K562 (cell line): ENCODE results near the gene ERAP2. TPM values are rescaled to one million over a fixed set of nuclear protein-coding genes. Genes with fewer than 3 reads are reported as not detected.

Experiments
- CBX2 ChIP-seq: fragments of 200-600 bp; sonication (generic); IDR thresholded peaks from one replicate; pipeline ENCODE4 v1.6.1; 2012; ENCODE audit warnings: mild to moderate bottlenecking, low read length, inconsistent platforms; ENCODE audit not compliant: insufficient read depth, poor library complexity, severe bottlenecking
- CCNT2 ChIP-seq: IDR thresholded peaks from 2 replicates; pipeline ENCODE4 v1.6.1; 2011; ENCODE audit warnings: borderline replicate concordance, low read depth, mild to moderate bottlenecking, moderate library complexity, mixed read lengths, low read length; ENCODE audit not compliant: insufficient read length; ENCODE audit errors: extremely low read depth
- CREM ChIP-seq: IDR thresholded peaks from 2 replicates; pipeline ENCODE4 v1.6.1; 2014; ENCODE audit warnings: antibody characterized with exemption, low read depth
- HDAC2 ChIP-seq: fragments of 450-650 bp; IDR thresholded peaks from 2 replicates; pipeline ENCODE4 v1.6.1; 2016; ENCODE audit warnings: mild to moderate bottlenecking
- HNRNPH1 ChIP-seq: fragments of 200-400 bp; formaldehyde crosslinking; optimal IDR thresholded peaks from 2 replicates; pipeline ENCODE3; 2017; ENCODE audit warnings: low read depth, mild to moderate bottlenecking, low read length, moderate library complexity
- LEF1 ChIP-seq: fragments of 450-650 bp; IDR thresholded peaks from 2 replicates; pipeline ENCODE4 v1.6.1; 2016; ENCODE audit warnings: mild to moderate bottlenecking
- MAFF ChIP-seq: IDR thresholded peaks from 2 replicates; pipeline ENCODE4 v1.6.1; 2012; ENCODE audit warnings: low read length, improper control_type of control experiment
- MEF2A ChIP-seq: IDR thresholded peaks from 2 replicates; pipeline ENCODE4 v1.6.1; 2011; ENCODE audit warnings: low read depth, mild to moderate bottlenecking, low read length, moderate library complexity; ENCODE audit not compliant: control insufficient read depth
- MYBL2 ChIP-seq, 2 experiments: fragments of 450-650 bp in 1 of 2; sonication (generic) in 1 of 2; formaldehyde crosslinking in 1 of 2; IDR thresholded peaks; 2 replicates each; pipeline versions ENCODE4 v1.6.1 to v1.8.1; 2017 to 2022; ENCODE audit warnings: borderline replicate concordance in 1 of 2, inconsistent platforms in 1 of 2, low read depth in 1 of 2, mild to moderate bottlenecking in 1 of 2, missing genetic modification reagents in 1 of 2, moderate library complexity in 1 of 2
- PHB ChIP-seq: fragments of 250-450 bp; sonication (Bioruptor Pico); IDR thresholded peaks from 2 replicates; pipeline ENCODE4 v1.5.0; 2021
- PML ChIP-seq: IDR thresholded peaks from 2 replicates; pipeline ENCODE4 v1.6.1; 2012; ENCODE audit warnings: low read length, inconsistent platforms
- SIRT6 ChIP-seq: IDR thresholded peaks from one replicate; pipeline ENCODE4 v1.6.1; 2012; ENCODE audit warnings: low read depth, mild to moderate bottlenecking, control low read depth, inconsistent platforms, low read length, moderate library complexity
- TSHZ1 ChIP-seq: fragments of 250-450 bp; sonication (Bioruptor Pico); IDR thresholded peaks from 2 replicates; pipeline ENCODE4 v1.4.0; 2020; ENCODE audit warnings: mild to moderate bottlenecking, moderate library complexity
- UBTF ChIP-seq, 2 experiments: IDR thresholded peaks; 2 replicates each; pipeline ENCODE4 v1.6.1; 2012; ENCODE audit warnings: improper control_type of control experiment in 2 of 2, low read depth in 2 of 2, low read length in 2 of 2, borderline replicate concordance in 1 of 2
- USF1 ChIP-seq: sonication (generic); formaldehyde crosslinking; IDR thresholded peaks from 2 replicates; pipeline ENCODE4 v1.9.0; 2022; ENCODE audit warnings: mild to moderate bottlenecking, missing genetic modification reagents
- XRCC3 ChIP-seq: fragments of 450-650 bp; IDR thresholded peaks from 2 replicates; pipeline ENCODE4 v1.6.1; 2017; ENCODE audit warnings: mild to moderate bottlenecking, moderate library complexity
- YBX1 ChIP-seq: fragments of 450-650 bp; IDR thresholded peaks from 2 replicates; pipeline ENCODE4 v1.7.1; 2016; ENCODE audit warnings: mild to moderate bottlenecking
- ZFPM2 ChIP-seq: fragments of 250-450 bp; sonication (Bioruptor Pico); IDR thresholded peaks from 2 replicates; pipeline ENCODE4 v1.5.1; 2022; ENCODE audit warnings: mild to moderate bottlenecking
- ZNF232 ChIP-seq: sonication (generic); formaldehyde crosslinking; IDR thresholded peaks from 2 replicates; pipeline ENCODE4 v1.8.0; 2022; ENCODE audit warnings: mild to moderate bottlenecking, missing genetic modification reagents
- ZNF239 ChIP-seq: fragments of 250-450 bp; sonication (Bioruptor Pico); IDR thresholded peaks from 2 replicates; pipeline ENCODE4 v1.4.0; 2020; ENCODE audit warnings: mild to moderate bottlenecking
- ZNF282 ChIP-seq: sonication (generic); formaldehyde crosslinking; IDR thresholded peaks from 2 replicates; pipeline ENCODE4 v1.8.1; 2023; ENCODE audit warnings: missing genetic modification reagents
- ZNF408 ChIP-seq: fragments of 250-450 bp; sonication (Bioruptor Pico); IDR thresholded peaks from 2 replicates; pipeline ENCODE4 v1.4.0; 2020; ENCODE audit warnings: low read depth, mild to moderate bottlenecking, moderate library complexity
- ZNF57 ChIP-seq: fragments of 450-650 bp; formaldehyde crosslinking; IDR thresholded peaks from 2 replicates; pipeline ENCODE4 v1.4.0; 2020; ENCODE audit warnings: mild to moderate bottlenecking, moderate library complexity
- polyA plus RNA-seq, 8 experiments: library from polyadenylated mRNA; depleted of rRNA in 4 of 8; stranded (reverse) in 5 of 8; unstranded in 3 of 8; fragments of >200 nt; fragmentation: Nextera tagmentation in 2 of 8; fragmentation: Illumina TruSeq in 1 of 8; extraction: Ambion mirVana in 2 of 8; extraction: Trizol in 1 of 8; gene quantifications; 2 replicates each; pipeline versions ENCODE4 v1.2.1 to v1.2.3, GENCODE V29; 2011 to 2014; ENCODE audit warnings: inconsistent platforms in 1 of 8, missing spikeins in 1 of 8
- total RNA-seq, 7 experiments: library from RNA; depleted of rRNA in 6 of 7; stranded (reverse); fragments of >200 nt in 6 of 7; fragmentation: Illumina TruSeq in 2 of 7; extraction: Trizol in 2 of 7; gene quantifications; 2 replicates each; pipeline versions ENCODE4 v1.2.1 to v1.2.3, GENCODE V29; 2011 to 2021; ENCODE audit warnings: low replicate concordance in 1 of 7

ERAP2 gene
- total and polyA plus RNA-seq, 9 of the 15 experiments (the other 6 are each of a cell fraction or from before 2014, with no cell fraction given) = 0.93 to 4.0 (median 2.1) TPM

- TF ChIP-seq ZFPM2 (CRISPR knock-in tag) = no peak
- peak; percentile 76 for TF ChIP-seq CREM
- TF ChIP-seq HNRNPH1 = no peak
- no peak for TF ChIP-seq PHB (CRISPR knock-in tag)
- peak; percentile 88 for TF ChIP-seq CCNT2
- peak; percentile 43; the same call in 1 of the 2 replicates for TF ChIP-seq PML
- TF ChIP-seq MYBL2 (IDR thresholded peaks at IDR 0.05; ENCODE audit: low read depth) = no peak
- TF ChIP-seq MYBL2 (CRISPR knock-in tag; IDR thresholded peaks at IDR 0.05; ENCODE audit: borderline replicate concordance) = no peak
- TF ChIP-seq ZNF282 (CRISPR knock-in tag) = no peak
- TF ChIP-seq MAFF = no peak
- no peak for TF ChIP-seq MEF2A
- no peak for TF ChIP-seq XRCC3
- TF ChIP-seq ZNF408 (CRISPR knock-in tag) = no peak
- TF ChIP-seq TSHZ1 (CRISPR knock-in tag) = no peak
- no peak for TF ChIP-seq USF1 (CRISPR knock-in tag)
- TF ChIP-seq YBX1 = no peak
- no peak for TF ChIP-seq SIRT6
- no peak for TF ChIP-seq ZNF232 (CRISPR knock-in tag)
- peak in 1 of 2 experiments; percentile 70; a peak in 1 of 4 replicates for TF ChIP-seq UBTF (IDR thresholded peaks at IDR 0.05; ENCODE audit: borderline replicate concordance in 1 of 2, low read depth in 2 of 2, low read length in 2 of 2)
- no peak for TF ChIP-seq ZNF57
- peak; percentile 29; the same call in 1 of the 2 replicates for TF ChIP-seq HDAC2
- TF ChIP-seq LEF1 = no peak
- TF ChIP-seq ZNF239 (CRISPR knock-in tag) = no peak
- no peak for TF ChIP-seq CBX2
These were observed 59.5 kb downstream of the ERAP2 start, which contains the start of gene LNPEP (continued) for GRCh38 chr5:96935559-96936430.
